Measurements from ENCODE around the gene ELF1. TPM values are rescaled to one million over a fixed set of nuclear protein-coding genes. Genes with fewer than 3 reads are reported as not detected.
A peak's percentile ranks its signal among the peaks of the same experiment; 100 is the strongest.

The ELF1 gene
- total RNA-seq, 1 donor from 2014 or later, result 47.4 TPM

DNA sequence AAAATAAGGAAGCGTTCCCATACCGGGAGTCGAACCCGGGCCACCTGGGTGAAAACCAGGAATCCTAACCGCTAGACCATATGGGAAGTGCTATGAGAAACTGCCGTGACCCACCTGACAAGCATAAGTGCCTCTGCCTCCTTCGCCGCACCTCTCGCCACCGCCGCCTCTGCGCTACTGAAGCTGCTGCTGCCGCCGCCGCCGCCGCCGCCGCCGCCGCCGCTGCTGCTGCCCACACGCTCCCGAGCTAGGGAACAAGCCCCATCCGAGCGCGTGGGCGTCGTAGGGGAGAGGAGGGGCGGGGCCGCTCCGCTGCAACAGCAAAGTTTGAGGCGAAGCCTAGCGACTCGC is 41.6 kb upstream of the ELF1 start:
- H3K4me1 Mint-ChIP-seq (ENCODE audit: unreplicated experiment), result peaks cover 41% of the 10 kb centered on the region
- TF ChIP-seq, protein P1, sequence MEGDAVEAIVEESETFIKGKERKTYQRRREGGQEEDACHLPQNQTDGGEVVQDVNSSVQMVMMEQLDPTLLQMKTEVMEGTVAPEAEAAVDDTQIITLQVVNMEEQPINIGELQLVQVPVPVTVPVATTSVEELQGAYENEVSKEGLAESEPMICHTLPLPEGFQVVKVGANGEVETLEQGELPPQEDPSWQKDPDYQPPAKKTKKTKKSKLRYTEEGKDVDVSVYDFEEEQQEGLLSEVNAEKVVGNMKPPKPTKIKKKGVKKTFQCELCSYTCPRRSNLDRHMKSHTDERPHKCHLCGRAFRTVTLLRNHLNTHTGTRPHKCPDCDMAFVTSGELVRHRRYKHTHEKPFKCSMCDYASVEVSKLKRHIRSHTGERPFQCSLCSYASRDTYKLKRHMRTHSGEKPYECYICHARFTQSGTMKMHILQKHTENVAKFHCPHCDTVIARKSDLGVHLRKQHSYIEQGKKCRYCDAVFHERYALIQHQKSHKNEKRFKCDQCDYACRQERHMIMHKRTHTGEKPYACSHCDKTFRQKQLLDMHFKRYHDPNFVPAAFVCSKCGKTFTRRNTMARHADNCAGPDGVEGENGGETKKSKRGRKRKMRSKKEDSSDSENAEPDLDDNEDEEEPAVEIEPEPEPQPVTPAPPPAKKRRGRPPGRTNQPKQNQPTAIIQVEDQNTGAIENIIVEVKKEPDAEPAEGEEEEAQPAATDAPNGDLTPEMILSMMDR (conservative IDR thresholded peaks at IDR 0.05), result no peak
- H3K4me3 Mint-ChIP-seq, result peak overlapping the region; percentile 91
- peak; percentile 92 for DNase-seq (ENCODE audit: extremely low spot score, unreplicated experiment)
- H3K27me3 Mint-ChIP-seq, result peaks cover 14% of the 10 kb centered on the region
- peaks cover 22% of the 10 kb centered on the region for H3K36me3 Mint-ChIP-seq
- no peaks in the 10 kb centered on the region for H3K9me3 Mint-ChIP-seq
- peak overlapping the region; percentile 100 for H3K27ac Mint-ChIP-seq

DNA sequence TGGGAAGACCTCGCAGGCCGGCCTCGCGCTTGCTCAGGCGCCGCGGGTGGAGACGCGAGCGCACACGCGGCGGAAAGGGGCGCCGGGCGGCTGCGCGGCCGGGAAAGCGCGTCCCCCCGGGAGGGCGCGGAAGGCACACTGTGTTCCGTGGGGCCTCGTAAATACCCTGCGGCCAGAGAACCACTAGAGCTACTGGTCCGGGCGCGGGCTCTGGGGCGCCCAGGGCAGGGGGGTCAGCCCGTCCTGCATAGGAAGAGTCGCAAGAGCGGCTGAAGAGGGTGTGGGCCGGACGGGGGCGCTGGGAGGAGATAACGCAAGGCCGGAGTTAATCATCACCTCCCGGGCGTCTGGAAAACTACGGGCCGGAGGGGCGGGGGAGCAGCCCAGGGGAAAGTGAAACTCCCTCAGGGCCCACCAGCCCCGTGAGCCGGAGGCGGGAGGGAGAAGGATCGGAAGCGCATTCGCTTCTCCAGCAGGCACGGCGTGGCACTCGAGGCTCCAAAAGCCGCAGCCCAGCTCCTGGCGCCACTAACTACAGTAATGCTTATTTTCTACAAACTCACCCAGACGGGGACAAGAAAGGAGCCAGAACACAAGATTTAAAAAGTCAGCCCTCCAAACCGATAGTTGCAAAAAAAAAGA is 41.1 kb upstream of the ELF1 start:
- peaks cover 40% of the 10 kb centered on the region for H3K4me1 Mint-ChIP-seq (ENCODE audit: unreplicated experiment)
- H3K27ac Mint-ChIP-seq, result peak overlapping the region; percentile 100
- H3K27me3 Mint-ChIP-seq, result peaks cover 14% of the 10 kb centered on the region
- H3K4me3 Mint-ChIP-seq, result peak overlapping the region; percentile 91
- TF ChIP-seq, protein P1 (conservative IDR thresholded peaks at IDR 0.05), result peak; percentile 53
- H3K36me3 Mint-ChIP-seq, result peaks cover 18% of the 10 kb centered on the region
- H3K9me3 Mint-ChIP-seq, result no peaks in the 10 kb centered on the region
- peak; percentile 91 for DNase-seq (ENCODE audit: extremely low spot score, unreplicated experiment)

DNA sequence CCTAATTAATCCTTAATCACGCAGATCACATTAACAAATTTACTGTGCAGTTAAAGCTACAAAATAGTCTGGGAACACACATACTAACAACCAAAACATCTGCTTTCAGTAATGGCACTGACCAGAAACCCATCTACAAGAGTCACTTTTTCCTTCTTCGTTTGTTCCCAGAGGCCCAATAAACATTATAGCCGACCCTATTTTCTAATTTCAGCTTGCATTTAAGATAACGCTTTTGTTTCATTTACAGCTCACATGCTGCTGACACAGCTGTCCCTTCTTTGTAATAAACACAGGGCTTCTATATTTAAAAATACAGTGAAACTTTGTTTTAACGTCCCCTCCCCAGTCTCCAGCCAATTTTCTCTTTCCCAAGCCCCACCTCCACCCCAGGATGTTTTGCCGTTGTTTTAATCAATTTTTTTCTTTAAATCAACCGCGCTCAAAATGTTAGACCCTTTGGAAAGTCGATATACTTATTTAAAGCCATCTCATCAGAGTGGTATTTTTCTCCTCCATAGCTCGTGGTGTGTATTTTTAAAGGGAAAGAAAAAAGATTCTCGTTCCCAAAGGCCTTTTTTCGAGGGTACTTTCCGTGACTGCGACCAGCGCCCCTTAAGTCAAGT is 40.5 kb upstream of the ELF1 start:
- H3K36me3 Mint-ChIP-seq, result peaks cover 15% of the 10 kb centered on the region
- TF ChIP-seq, protein P1 (conservative IDR thresholded peaks at IDR 0.05), result no peak
- no peak for DNase-seq (ENCODE audit: extremely low spot score, unreplicated experiment)
- peak overlapping the region; percentile 91 for H3K4me3 Mint-ChIP-seq
- no peaks in the 10 kb centered on the region for H3K9me3 Mint-ChIP-seq
- H3K27me3 Mint-ChIP-seq, result peaks cover 14% of the 10 kb centered on the region
- peaks cover 43% of the 10 kb centered on the region for H3K4me1 Mint-ChIP-seq (ENCODE audit: unreplicated experiment)
- H3K27ac Mint-ChIP-seq, result peak overlapping the region; percentile 100

DNA sequence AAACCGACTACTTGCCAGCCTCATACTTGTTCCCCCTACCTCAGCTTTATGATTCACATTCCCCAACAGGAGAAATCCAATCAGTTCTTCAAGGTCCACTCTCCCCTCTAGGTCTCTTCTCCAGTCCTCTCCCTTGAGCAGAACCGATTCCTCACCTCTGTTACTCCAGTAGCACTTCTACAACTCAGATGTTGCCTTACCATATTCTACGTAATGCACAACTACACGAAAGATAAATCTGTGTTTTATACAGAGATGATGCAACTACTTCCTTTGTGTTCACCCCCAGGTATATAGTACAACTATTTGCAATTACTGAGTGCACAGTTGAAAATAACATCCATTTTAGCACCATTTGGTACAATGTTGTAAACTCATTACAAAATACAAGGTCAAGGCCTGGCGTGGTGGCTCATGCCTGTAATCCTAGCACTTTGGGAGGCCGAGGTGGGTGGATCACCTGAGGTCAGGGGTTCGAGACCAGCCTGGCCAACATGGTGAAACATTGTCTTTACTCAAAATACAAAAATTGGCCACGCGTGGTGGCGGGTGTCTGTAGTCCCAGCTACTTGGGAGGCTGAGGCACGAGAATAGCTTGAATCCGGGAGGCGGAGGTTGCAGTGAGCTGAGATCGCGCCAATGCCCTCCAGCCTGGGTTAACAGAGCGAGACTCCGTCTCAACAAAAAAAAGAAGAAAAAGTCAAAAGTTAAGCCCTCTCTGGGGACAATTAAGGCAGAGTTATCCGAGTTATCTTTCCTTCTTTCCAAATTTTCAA is 39.4 kb upstream of the ELF1 start:
- peaks cover 40% of the 10 kb centered on the region for H3K4me1 Mint-ChIP-seq (ENCODE audit: unreplicated experiment)
- H3K9me3 Mint-ChIP-seq, result no peaks in the 10 kb centered on the region
- H3K4me3 Mint-ChIP-seq, result peak overlapping the region; percentile 91
- peak overlapping the region; percentile 100 for H3K27ac Mint-ChIP-seq
- H3K27me3 Mint-ChIP-seq, result peaks cover 14% of the 10 kb centered on the region
- no peak for DNase-seq (ENCODE audit: extremely low spot score, unreplicated experiment)
- TF ChIP-seq, protein P1 (conservative IDR thresholded peaks at IDR 0.05), result no peak
- peaks cover 11% of the 10 kb centered on the region for H3K36me3 Mint-ChIP-seq

DNA sequence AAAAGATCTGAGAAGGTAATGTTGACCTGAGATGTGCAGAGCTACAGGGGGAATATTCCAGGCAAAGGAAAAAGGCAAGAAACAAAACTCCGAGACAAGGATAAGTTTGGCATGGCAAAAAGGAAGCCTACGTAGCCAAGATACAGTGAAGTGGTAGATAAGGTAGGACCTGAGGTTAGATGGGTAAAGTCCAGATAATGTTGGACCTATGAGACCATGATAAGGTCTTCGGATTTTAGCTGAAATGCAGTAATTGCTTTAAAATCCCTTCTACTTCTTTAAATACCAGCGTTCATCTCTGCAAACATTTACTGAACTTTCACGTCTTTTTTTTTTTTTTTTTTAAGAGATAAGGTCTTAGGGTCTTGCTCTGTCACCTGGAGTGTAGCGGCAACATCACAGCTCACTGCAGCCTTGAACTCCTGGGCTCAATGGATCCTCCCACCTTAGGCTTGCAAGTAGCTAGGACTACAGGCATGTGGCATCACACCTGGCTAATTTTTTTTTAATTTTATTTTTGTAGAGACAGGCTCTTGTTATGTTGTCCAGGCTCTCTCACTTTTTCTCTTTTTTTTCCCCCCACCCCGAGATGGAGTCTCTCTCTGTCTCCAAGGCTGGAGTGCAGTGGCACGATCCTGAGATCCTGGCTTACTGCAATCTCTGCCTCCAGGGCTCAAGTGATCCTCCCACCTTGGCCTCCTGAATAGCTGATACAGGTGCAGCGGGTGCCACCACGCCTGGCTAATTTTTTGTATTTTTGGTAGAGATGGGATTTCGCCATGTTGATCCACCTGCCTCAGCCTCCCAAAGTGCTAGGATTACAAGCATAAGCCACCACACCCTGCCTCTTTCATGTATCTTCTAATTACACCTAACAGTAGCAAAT is 38.0 kb upstream of the ELF1 start:
- DNase-seq (ENCODE audit: extremely low spot score, unreplicated experiment), result no peak
- peaks cover 11% of the 10 kb centered on the region for H3K36me3 Mint-ChIP-seq
- H3K4me3 Mint-ChIP-seq, result peak overlapping the region; percentile 68
- H3K4me1 Mint-ChIP-seq (ENCODE audit: unreplicated experiment), result peaks cover 36% of the 10 kb centered on the region
- peaks cover 14% of the 10 kb centered on the region for H3K27me3 Mint-ChIP-seq
- no peaks in the 10 kb centered on the region for H3K9me3 Mint-ChIP-seq
- TF ChIP-seq, protein P1 (conservative IDR thresholded peaks at IDR 0.05), result no peak
- H3K27ac Mint-ChIP-seq, result peak overlapping the region; percentile 100

Measured in type B pancreatic cell (in vitro differentiated cells).